Measurements from ENCODE around the gene DYTN.

DNA sequence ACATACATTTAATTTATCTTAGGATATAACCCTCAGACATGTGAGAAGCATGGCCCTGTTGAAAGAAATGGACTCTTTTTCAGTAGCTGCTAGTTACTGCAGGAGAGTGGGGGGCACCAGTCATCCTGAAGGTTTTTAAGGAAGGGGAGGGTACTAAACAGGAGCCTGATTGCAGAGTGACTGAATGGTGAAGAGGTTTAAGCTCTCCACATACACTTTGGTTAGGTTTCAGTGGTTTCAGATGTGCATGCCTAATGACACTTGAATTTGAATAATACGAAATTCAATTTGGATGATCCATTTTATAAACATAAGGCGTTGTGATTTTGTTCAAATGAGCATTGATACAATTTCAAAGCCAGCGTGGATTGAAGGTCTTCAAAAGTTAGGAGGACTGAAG, 86.9 kb downstream of the DYTN start:
- TF ChIP-seq POLR2A (IDR thresholded peaks at IDR 0.05; ENCODE audit: borderline replicate concordance, extremely low read depth, insufficient read depth, insufficient read length) (no peak), CEBPB (IDR thresholded peaks at IDR 0.05; ENCODE audit: low read depth) (no peak), EGR1 (IDR thresholded peaks at IDR 0.05; ENCODE audit: low read depth) (no peak), EZH2phosphoT487 (IDR thresholded peaks at IDR 0.05; ENCODE audit: borderline replicate concordance) (no peak), ZFX (IDR thresholded peaks at IDR 0.05) (no peak), EZH2 (IDR thresholded peaks at IDR 0.05) (no peak), POLR2AphosphoS5 (IDR thresholded peaks at IDR 0.05; ENCODE audit: low read depth, low read length) (no peak), SRF (IDR thresholded peaks at IDR 0.05; ENCODE audit: low read depth) (no peak), MAX (IDR thresholded peaks at IDR 0.05) (no peak), ZBTB33 (IDR thresholded peaks at IDR 0.05; ENCODE audit: extremely low read depth, insufficient replicate concordance, low read length) (no peak)
- TF ChIP-seq, protein P1, sequence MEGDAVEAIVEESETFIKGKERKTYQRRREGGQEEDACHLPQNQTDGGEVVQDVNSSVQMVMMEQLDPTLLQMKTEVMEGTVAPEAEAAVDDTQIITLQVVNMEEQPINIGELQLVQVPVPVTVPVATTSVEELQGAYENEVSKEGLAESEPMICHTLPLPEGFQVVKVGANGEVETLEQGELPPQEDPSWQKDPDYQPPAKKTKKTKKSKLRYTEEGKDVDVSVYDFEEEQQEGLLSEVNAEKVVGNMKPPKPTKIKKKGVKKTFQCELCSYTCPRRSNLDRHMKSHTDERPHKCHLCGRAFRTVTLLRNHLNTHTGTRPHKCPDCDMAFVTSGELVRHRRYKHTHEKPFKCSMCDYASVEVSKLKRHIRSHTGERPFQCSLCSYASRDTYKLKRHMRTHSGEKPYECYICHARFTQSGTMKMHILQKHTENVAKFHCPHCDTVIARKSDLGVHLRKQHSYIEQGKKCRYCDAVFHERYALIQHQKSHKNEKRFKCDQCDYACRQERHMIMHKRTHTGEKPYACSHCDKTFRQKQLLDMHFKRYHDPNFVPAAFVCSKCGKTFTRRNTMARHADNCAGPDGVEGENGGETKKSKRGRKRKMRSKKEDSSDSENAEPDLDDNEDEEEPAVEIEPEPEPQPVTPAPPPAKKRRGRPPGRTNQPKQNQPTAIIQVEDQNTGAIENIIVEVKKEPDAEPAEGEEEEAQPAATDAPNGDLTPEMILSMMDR (IDR thresholded peaks at IDR 0.05 in 2 of 3, conservative IDR thresholded peaks at IDR 0.05 in 1 of 3; ENCODE audit: borderline replicate concordance in 1 of 3, insufficient read depth in 1 of 3, low read depth in 2 of 3, low read length in 2 of 3), result no peak

Data from HCT116 (cell line).